KOPT-K1 (cell line): ENCODE measurements around the gene OCEL1.

Experiments used
- H3K27ac ChIP-seq: fragments of 200-600 bp; sonication (generic); 2 replicates; pipeline ENCODE4 v1.5.1; 2016; ENCODE audit warnings: antibody characterized with exemption, mild to moderate bottlenecking, low read depth, low read length; ENCODE audit not compliant: poor library complexity, severe bottlenecking
- H3K36me3 ChIP-seq: fragments of 200-600 bp; sonication (generic); 2 replicates; pipeline ENCODE4 v1.5.1; 2017; ENCODE audit warnings: antibody characterized with exemption, mild to moderate bottlenecking, low read length, moderate library complexity; ENCODE audit not compliant: insufficient read depth
- H3K9me3 ChIP-seq: fragments of 200-600 bp; sonication (generic); 2 replicates; pipeline ENCODE4 v1.5.1; 2017; ENCODE audit warnings: antibody characterized with exemption, low read length, mild to moderate bottlenecking; ENCODE audit not compliant: insufficient read depth, poor library complexity, severe bottlenecking

OCEL1 gene

DNA sequence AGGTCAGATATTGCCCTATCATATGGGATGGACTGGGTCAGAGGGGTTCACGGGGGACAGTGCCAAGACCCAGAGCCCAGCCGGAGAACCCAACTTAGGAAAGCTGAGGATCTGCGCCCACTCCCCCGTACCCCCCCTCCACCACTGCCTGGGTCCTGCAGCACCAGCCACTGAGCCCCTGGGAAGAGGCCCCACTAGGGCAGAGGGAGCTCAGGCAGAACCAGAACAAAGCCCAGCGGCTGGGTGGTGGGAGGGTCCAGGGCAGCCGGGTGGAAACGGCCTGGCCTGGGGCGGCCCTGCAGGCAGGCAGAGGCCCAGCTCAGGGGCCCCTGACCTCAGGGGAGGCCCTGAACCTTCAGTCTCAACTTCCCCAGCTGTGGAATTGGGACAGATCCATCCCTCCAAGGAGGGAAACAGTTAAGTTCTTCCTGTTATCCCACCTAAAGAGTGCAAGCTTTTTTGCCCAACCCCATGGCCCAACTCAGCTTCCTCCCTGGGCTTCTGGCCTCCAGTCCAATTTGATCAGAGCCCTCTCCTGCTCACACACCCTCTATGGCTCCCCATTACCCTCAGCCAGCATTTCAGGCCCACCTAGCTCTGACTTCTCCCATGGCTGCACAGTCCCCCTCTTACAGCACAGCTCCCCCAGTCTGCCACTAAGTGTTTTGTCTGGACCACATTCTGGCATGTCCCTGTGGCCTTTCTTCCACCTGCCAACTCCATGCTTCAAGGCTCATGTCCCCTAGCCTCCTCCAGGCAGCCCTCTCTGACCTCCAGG lies 16.6 kb downstream of the OCEL1 start:
- Histone ChIP-seq H3K36me3 (no peaks in the 10 kb centered on the region), H3K27ac (no peak overlapping the region), H3K9me3 (no peaks in the 10 kb centered on the region)

- Histone ChIP-seq H3K9me3 (no peaks in the 10 kb centered on the region), H3K27ac (no peak overlapping the region), H3K36me3 (no peaks in the 10 kb centered on the region)
These were observed 17.3 kb downstream of the OCEL1 start for GRCh38 chr19:17243211-17243829.

- Histone ChIP-seq H3K36me3 (no peaks in the 10 kb centered on the region), H3K27ac (no peak overlapping the region), H3K9me3 (no peaks in the 10 kb centered on the region)
These were observed 18.0 kb downstream of the OCEL1 start for GRCh38 chr19:17243830-17244617.

DNA sequence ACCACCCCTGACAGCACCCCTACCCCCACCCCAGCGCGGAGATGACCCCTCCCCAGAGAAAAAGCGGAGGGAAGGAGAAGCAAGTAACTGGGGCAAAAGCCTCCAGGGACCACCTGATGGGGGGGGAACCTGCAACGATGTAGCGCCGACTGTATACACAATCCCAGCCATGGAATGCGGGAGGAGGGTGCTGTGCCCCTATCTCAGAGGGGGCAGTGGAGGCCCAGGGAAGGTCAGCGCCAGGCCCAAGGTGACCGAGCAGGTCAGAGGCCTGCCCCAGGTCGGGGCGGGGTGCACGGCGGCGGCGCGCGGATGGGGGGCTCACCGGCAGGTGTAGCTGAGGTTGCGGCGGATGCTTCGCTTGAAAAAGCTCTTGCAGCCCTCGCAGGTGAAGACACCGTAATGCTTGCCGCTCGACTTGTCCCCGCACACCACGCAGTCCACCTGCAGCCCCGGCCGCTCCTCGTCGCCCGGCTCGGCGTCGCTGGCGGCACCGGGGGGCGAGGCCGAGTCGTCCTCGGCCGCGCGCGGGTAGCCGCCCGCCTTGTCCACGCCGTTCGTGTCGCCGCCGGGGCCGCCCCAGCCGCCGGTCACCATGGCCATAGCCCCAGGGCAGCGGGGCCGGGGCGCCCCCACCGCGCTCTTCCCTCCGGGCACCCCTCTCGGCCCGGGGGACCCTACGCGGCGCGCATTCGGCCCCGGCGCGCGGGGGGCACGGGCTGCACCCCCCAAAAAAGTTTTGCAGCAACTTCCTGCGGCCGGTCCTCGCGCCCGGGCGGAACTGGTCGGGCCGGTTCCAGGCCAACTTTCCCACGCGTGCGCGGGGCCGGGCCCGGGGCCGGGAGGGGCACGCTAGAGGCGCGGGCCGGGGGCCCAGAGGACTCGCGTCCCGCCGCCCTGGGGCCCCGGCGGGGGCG lies 18.9 kb downstream of the OCEL1 start:
- Histone ChIP-seq H3K27ac (peak overlapping the region; percentile 28), H3K9me3 (no peaks in the 10 kb centered on the region)

GRCh38 chr19:17245535-17245984 lies 19.5 kb downstream of the OCEL1 start, which contains the start of gene NR2F6:
TSS of gene NR2F6 (minus strand) at chr19:17245919. CDS start at chr19:17245220, 699 bp downstream.
- Histone ChIP-seq H3K27ac (peak within 1 kb of the TSS; percentile 55), H3K36me3 (no peaks in the 10 kb centered on the region), H3K9me3 (no peaks in the 10 kb centered on the region)

More for the DNA sequence above, 18.9 kb downstream of the OCEL1 start:
- no peaks in the 10 kb centered on the region for H3K36me3 ChIP-seq

DNA sequence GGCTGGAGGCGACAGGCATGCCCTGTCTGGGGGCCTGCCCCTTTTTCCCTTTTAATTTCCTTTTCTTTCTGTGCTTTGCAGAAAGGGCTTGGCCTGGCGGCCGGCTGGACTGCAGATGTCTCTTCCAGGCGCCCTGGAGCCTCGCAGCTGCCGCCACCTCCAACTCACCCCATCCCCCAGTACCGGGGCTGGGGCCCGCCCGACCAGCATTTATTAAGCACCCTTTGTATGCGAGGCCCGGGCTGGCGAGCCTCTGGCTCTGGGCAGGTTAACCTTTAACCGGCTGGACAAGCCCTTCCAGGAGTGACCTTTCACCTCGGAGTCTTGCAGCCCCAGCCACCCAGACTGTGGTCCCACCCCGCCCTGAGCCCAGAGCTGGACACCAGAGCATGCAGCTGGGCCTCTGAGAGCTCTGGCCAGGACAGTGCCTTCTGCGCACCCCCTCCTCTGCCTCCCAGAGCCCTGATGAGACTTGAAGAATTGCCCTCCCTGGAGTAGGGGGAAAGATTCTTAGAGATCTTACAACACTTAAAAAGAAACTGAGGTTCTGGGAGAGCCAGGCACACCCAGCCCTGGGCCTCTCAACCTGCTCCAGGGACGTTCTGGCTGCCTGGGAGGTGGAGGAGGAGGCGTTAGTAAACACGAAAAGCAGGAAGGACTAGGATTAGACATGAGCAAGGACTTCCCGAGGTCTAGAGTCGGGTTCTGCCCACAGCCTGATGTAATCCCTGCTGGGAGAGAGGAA lies 20.8 kb downstream of the OCEL1 start:
- Histone ChIP-seq H3K27ac (no peak overlapping the region), H3K9me3 (no peaks in the 10 kb centered on the region), H3K36me3 (no peaks in the 10 kb centered on the region)

DNA sequence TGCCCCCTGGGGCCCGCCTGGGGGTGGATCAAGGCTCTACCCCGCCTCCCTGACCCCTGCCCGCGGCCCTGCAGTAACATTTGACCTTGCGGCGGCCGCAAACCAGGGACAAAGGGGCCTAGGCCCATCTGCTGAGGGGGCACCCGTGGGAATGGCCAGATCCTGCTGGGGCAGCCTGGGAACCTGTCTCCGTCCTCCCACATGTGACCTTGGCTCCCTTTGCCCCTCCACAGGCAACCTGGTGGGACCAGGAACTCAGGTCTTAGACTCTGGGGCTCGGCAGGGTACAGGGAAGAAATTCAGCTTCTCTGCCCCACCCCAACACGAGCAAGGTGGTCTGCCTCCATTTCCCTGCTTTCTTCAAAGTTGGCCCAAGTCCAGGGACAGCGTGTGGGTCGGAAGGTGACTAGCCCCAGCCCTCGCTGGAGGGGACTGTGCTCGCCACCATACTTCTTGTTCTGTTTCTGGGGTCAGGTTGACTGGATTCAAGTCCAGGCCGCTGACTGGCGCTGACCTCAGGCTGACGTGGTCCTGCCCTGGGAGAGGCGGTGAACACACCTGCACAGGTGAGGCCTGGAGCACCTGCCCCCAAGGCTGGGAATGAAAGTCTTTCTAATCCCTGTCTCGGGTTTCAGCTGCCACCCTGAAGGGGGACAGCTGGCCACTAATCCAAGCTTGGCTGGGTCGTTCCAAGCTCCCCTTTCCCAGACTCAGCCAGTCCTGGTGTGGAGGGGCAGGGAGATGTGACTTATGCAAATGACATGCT lies 22.2 kb downstream of the OCEL1 start:
- no peak overlapping the region for H3K27ac ChIP-seq
- no peaks in the 10 kb centered on the region for H3K36me3 ChIP-seq
- H3K9me3 ChIP-seq: no peaks in the 10 kb centered on the region

- H3K36me3 ChIP-seq: no peaks in the 10 kb centered on the region
- no peak overlapping the region for H3K27ac ChIP-seq
- no peaks in the 10 kb centered on the region for H3K9me3 ChIP-seq
These were observed 24.0 kb downstream of the OCEL1 start for GRCh38 chr19:17249887-17250548.

- Histone ChIP-seq H3K9me3 (no peaks in the 10 kb centered on the region), H3K27ac (no peak overlapping the region), H3K36me3 (no peaks in the 10 kb centered on the region)
These were observed 28.6 kb downstream of the OCEL1 start for GRCh38 chr19:17254636-17255035.

GRCh38 chr19:17255150-17255621 lies 29.2 kb downstream of the OCEL1 start:
- no peaks in the 10 kb centered on the region for H3K9me3 ChIP-seq
- H3K27ac ChIP-seq: no peak overlapping the region

DNA sequence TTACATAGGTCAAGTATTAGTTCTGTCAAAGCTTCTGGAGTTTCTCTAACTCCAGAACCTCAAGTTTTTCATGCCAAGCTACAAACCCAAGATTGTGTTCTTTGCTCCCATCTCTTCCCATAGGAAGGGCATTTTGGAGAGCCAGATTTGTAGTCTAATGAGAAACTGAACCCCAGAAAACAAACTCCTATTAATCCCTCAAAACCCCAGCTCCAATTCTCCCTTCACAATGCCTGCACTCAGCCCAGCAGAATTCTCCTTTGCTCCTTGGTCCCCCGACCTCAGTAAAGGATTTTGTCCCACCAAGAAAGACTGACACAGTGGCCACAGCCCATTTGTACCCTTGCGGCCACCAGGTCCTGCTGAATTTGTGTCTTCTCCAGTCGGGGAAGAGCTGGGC lies 30.1 kb downstream of the OCEL1 start:
- H3K27ac ChIP-seq: no peak overlapping the region
- no peaks in the 10 kb centered on the region for H3K36me3 ChIP-seq
- H3K9me3 ChIP-seq: no peaks in the 10 kb centered on the region

More at GRCh38 chr19:17255150-17255621, 29.2 kb downstream of the OCEL1 start:
- no peaks in the 10 kb centered on the region for H3K36me3 ChIP-seq

DNA sequence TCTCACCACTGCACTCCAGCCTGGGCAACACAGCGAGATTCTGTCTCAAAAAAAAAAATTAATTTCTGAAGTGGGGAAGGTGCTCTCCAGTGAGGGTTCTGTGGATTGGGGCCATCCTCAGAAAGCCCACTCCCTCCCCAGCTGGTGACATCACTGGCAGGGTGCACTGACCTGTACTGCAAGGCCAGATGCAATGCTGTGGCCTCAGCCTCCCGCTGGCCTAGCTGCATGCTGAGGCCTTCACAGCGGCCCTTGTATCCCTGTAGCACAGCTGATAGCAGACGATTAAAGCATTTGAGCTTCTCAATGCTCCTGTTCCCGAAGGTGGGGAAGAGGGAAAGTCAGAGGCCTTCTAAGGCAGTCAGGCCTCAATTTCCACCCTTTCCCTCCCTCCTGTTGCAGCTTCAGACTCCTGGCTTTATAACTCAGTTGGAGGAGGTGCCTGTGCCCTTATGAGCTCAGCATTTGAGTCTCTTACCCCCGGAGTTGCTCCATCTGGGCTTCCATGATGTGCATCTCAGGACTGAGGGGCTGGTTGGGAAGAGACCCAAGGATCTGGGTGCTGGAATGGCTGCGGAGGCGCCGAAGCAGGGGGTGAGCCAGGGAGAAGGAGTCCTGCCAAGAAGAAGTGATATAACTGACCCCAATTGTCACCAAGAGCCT lies 33.2 kb downstream of the OCEL1 start:
- Histone ChIP-seq H3K36me3 (no peaks in the 10 kb centered on the region), H3K9me3 (no peaks in the 10 kb centered on the region), H3K27ac (no peak overlapping the region)
